PC-9 (cell line): ENCODE data around the gene ZNRF3.

Source experiments
- CTCF ChIP-seq: fragments of 200-600 bp; sonication (generic); conservative IDR thresholded peaks from 2 replicates; pipeline ENCODE4 v1.6.1; 2017; ENCODE audit warnings: mixed run types, antibody characterized with exemption, mild to moderate bottlenecking, moderate library complexity
- EZH2 ChIP-seq: fragments of 200-600 bp; sonication (generic); IDR thresholded peaks from 2 replicates; pipeline ENCODE4 v1.8.0; 2017; ENCODE audit warnings: antibody characterized with exemption, low read depth

- TF ChIP-seq EZH2 (no peak), CTCF (no peak)
These were observed 63.8 kb downstream of the ZNRF3 start for GRCh38 chr22:28947125-28947524.
